ENCODE data around the gene PLAC9.

DNA sequence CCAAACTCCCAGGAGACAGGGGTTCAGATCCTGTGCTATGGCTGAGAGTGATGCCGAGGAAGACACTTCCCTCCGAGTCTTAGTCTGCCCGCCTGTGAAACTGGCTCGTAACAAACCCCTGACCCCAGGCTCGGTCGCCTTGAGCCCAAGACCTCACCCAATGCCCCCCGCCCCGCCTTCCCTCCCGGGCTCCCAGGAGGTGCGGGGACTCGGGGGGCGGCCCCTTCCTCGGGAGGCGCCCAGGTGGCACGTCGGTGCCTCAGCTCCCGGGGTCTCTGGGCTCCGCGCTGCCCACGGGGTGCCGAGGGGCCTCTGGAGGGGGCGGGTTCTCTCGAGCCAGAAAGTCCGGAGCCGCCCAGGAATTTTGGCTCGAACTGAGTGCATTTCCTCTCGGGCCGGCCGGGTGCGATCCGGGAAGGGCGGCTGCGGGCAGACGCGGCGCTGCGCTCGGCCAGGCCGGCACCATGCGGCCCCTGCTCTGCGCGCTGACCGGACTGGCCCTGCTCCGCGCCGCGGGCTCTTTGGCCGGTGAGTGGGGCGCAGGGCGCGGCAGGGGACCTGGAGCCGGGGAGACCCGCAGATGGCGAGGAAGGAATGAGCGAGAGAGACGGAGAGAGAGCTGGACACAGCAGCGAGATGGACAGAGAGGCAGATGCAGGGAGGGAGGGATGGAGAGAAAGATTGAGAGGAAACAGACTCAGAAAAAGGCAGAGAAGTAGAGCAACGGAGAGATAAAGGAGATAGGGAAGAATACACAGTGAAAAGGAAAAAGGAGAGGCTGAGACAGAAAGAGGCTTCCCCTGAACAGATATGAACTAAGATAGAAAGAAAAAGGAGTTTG is at the start of gene PLAC9:
- TF ChIP-seq, protein P1, sequence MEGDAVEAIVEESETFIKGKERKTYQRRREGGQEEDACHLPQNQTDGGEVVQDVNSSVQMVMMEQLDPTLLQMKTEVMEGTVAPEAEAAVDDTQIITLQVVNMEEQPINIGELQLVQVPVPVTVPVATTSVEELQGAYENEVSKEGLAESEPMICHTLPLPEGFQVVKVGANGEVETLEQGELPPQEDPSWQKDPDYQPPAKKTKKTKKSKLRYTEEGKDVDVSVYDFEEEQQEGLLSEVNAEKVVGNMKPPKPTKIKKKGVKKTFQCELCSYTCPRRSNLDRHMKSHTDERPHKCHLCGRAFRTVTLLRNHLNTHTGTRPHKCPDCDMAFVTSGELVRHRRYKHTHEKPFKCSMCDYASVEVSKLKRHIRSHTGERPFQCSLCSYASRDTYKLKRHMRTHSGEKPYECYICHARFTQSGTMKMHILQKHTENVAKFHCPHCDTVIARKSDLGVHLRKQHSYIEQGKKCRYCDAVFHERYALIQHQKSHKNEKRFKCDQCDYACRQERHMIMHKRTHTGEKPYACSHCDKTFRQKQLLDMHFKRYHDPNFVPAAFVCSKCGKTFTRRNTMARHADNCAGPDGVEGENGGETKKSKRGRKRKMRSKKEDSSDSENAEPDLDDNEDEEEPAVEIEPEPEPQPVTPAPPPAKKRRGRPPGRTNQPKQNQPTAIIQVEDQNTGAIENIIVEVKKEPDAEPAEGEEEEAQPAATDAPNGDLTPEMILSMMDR (IDR thresholded peaks at IDR 0.05) = no peak
- TF ChIP-seq POLR2A (IDR thresholded peaks at IDR 0.05) (no peak), POLR2AphosphoS5 (IDR thresholded peaks at IDR 0.05) (no peak)

All from breast epithelium (tissue), 3 donors.